ENCODE results near the gene EDN2.
A peak's percentile ranks its signal among the peaks of the same experiment; 100 is the strongest.

The EDN2 gene

GRCh38 chr1:41483001-41483850 is 1.3 kb downstream of the EDN2 start:
- DNase-seq (ENCODE audit: low read depth, low spot score): no peak

GRCh38 chr1:41482001-41482765 is 2.3 kb downstream of the EDN2 start:
- no peak for DNase-seq (ENCODE audit: low read depth, low spot score)

- no peak for DNase-seq (ENCODE audit: low read depth, low spot score)
Measured at GRCh38 chr1:41481109-41481775, 3.2 kb downstream of the EDN2 start.

GRCh38 chr1:41480204-41481108 is 4.0 kb downstream of the EDN2 start:
- no peak for DNase-seq (ENCODE audit: low read depth, low spot score)

GRCh38 chr1:41479808-41480160 is 4.7 kb downstream of the EDN2 start:
- DNase-seq (ENCODE audit: low read depth, low spot score): no peak

- peak; percentile 34 for DNase-seq (ENCODE audit: low read depth, low spot score)
Measured at GRCh38 chr1:41479000-41479807, 5.3 kb downstream of the EDN2 start.

- no peak for DNase-seq (ENCODE audit: low read depth, low spot score)
Measured at GRCh38 chr1:41478118-41478748, 6.2 kb downstream of the EDN2 start.

- DNase-seq (ENCODE audit: low read depth, low spot score): no peak
Measured at GRCh38 chr1:41476807-41477361, 7.6 kb downstream of the EDN2 start.

- DNase-seq (ENCODE audit: low read depth, low spot score): no peak
Measured at GRCh38 chr1:41475859-41476567, 8.5 kb downstream of the EDN2 start.

- no peak for DNase-seq (ENCODE audit: low read depth, low spot score)
Measured at GRCh38 chr1:41475346-41475745, 9.1 kb downstream of the EDN2 start.

- no peak for DNase-seq (ENCODE audit: low read depth, low spot score)
Measured at GRCh38 chr1:41474490-41475271, 9.8 kb downstream of the EDN2 start.

- no peak for DNase-seq (ENCODE audit: low read depth, low spot score)
Measured at GRCh38 chr1:41473738-41474362, 10.6 kb downstream of the EDN2 start.

GRCh38 chr1:41471658-41472057 is 12.8 kb downstream of the EDN2 start:
- DNase-seq (ENCODE audit: low read depth, low spot score): no peak

- DNase-seq (ENCODE audit: low read depth, low spot score): no peak
Measured at GRCh38 chr1:41469706-41470105, 14.8 kb downstream of the EDN2 start.

- no peak for DNase-seq (ENCODE audit: low read depth, low spot score)
Measured at GRCh38 chr1:41468122-41468762, 16.2 kb downstream of the EDN2 start.

GRCh38 chr1:41467673-41468072 is 16.8 kb downstream of the EDN2 start:
- DNase-seq (ENCODE audit: low read depth, low spot score): no peak

- DNase-seq (ENCODE audit: low read depth, low spot score): no peak
Measured at GRCh38 chr1:41466146-41466545, 18.3 kb downstream of the EDN2 start.

All from brain pericyte (primary cell).